ENCODE results near the gene FAM20C.
"Not testable (repeated sequence)": the region's sequence is repeated elsewhere in the genome, so short reads cannot be mapped to it uniquely, and the experiment has no call there.

Gene FAM20C

GRCh38 chr7:193481-194251, 1.3 kb downstream of the FAM20C start:
- no peak for DNase-seq

GRCh38 chr7:194252-195009, 2.1 kb downstream of the FAM20C start:
- DNase-seq, result no peak

- no peak for DNase-seq
Observed at GRCh38 chr7:195010-195829, 2.8 kb downstream of the FAM20C start.

- no peak for DNase-seq
Observed at GRCh38 chr7:195830-196128, 3.4 kb downstream of the FAM20C start.

GRCh38 chr7:196283-196682, 3.9 kb downstream of the FAM20C start:
- no peak for DNase-seq

GRCh38 chr7:196778-197321, 4.5 kb downstream of the FAM20C start:
- DNase-seq, result no peak

GRCh38 chr7:197413-198335, 5.3 kb downstream of the FAM20C start:
- no peak for DNase-seq

- DNase-seq, result no peak
Observed at GRCh38 chr7:199483-200249, 7.3 kb downstream of the FAM20C start.

GRCh38 chr7:200290-200689, 7.9 kb downstream of the FAM20C start:
- DNase-seq, result no peak

- DNase-seq, result no peak
Observed at GRCh38 chr7:200704-201103, 8.3 kb downstream of the FAM20C start.

- DNase-seq, result no peak
Observed at GRCh38 chr7:204326-204725, 12.0 kb downstream of the FAM20C start.

- DNase-seq, result no peak
Observed at GRCh38 chr7:205115-206010, 13.0 kb downstream of the FAM20C start.

- DNase-seq, result not testable (repeated sequence)
Observed at GRCh38 chr7:206351-206750, 14.0 kb downstream of the FAM20C start.

GRCh38 chr7:207418-208129, 15.2 kb downstream of the FAM20C start:
- no peak for DNase-seq

GRCh38 chr7:208130-208673, 15.8 kb downstream of the FAM20C start:
- DNase-seq, result no peak

- no peak for DNase-seq
Observed at GRCh38 chr7:208816-209215, 16.4 kb downstream of the FAM20C start.

GRCh38 chr7:209416-209815, 17.0 kb downstream of the FAM20C start:
- DNase-seq, result no peak

GRCh38 chr7:209906-210305, 17.5 kb downstream of the FAM20C start:
- DNase-seq, result no peak

- no peak for DNase-seq
Observed at GRCh38 chr7:210401-210925, 18.1 kb downstream of the FAM20C start.
